ENCODE data around the gene DDX4.
"Not testable (repeated sequence)": the region's sequence is repeated elsewhere in the genome, so short reads cannot be mapped to it uniquely, and the experiment has no call there.

Gene DDX4

DNA sequence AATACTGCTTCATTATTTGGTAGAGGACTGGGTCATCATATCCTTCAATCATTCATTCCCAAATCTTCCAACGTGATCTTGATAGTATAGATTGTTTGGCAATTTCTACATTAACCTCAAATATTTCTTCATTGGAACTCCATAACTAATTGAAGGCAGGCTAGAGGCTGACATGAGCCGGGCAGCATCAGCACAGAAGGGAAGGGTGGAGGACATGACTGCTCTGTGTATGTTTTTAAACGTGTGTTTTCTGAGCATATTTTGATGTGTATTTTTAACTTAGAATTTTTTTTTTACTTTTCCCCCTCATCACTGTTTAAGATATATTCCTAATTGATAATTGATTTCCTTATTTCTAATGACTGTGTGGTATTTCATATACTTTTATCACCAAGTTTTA is 12.6 kb downstream of the DDX4 start:
- peaks cover 6% of the 10 kb centered on the region for H3K4me1 Mint-ChIP-seq
- no peaks in the 10 kb centered on the region for H3K27me3 Mint-ChIP-seq (ENCODE audit: low read depth)
- H3K36me3 Mint-ChIP-seq (ENCODE audit: low read depth), result no peaks in the 10 kb centered on the region
- H3K27ac Mint-ChIP-seq, result no peak overlapping the region
- TF ChIP-seq, protein P1, sequence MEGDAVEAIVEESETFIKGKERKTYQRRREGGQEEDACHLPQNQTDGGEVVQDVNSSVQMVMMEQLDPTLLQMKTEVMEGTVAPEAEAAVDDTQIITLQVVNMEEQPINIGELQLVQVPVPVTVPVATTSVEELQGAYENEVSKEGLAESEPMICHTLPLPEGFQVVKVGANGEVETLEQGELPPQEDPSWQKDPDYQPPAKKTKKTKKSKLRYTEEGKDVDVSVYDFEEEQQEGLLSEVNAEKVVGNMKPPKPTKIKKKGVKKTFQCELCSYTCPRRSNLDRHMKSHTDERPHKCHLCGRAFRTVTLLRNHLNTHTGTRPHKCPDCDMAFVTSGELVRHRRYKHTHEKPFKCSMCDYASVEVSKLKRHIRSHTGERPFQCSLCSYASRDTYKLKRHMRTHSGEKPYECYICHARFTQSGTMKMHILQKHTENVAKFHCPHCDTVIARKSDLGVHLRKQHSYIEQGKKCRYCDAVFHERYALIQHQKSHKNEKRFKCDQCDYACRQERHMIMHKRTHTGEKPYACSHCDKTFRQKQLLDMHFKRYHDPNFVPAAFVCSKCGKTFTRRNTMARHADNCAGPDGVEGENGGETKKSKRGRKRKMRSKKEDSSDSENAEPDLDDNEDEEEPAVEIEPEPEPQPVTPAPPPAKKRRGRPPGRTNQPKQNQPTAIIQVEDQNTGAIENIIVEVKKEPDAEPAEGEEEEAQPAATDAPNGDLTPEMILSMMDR (IDR thresholded peaks at IDR 0.05; ENCODE audit: unreplicated experiment in 3 of 3), result no peak
- H3K4me3 Mint-ChIP-seq, result no peak overlapping the region
- no peaks in the 10 kb centered on the region for H3K9me3 Mint-ChIP-seq

DNA sequence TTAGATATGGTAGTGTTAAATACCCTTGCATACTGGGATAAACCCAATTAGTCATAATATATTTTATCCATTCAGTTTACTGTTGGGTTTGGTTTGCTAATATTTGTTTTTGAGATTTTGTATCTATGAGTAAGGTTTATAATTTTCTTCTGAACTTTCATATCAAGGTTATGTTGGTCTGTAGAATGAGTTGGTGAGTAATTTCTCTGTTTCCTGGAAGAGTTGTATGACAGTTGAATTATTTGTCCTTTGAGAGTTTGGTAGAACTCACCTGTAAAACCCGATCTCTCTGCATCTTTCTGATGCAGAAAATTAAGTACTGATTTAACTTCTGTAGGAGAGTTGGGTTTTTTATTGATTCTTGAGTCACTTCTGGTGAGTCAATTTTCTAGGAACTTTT is 20.4 kb downstream of the DDX4 start:
- Mint-ChIP-seq H3K4me3 (no peak overlapping the region), H3K36me3 (ENCODE audit: low read depth) (no peaks in the 10 kb centered on the region), H3K4me1 (no peaks in the 10 kb centered on the region), H3K27me3 (ENCODE audit: low read depth) (no peaks in the 10 kb centered on the region), H3K27ac (no peak overlapping the region), H3K9me3 (no peaks in the 10 kb centered on the region)
- TF ChIP-seq, protein P1 (IDR thresholded peaks at IDR 0.05; ENCODE audit: unreplicated experiment in 3 of 3), result no peak

DNA sequence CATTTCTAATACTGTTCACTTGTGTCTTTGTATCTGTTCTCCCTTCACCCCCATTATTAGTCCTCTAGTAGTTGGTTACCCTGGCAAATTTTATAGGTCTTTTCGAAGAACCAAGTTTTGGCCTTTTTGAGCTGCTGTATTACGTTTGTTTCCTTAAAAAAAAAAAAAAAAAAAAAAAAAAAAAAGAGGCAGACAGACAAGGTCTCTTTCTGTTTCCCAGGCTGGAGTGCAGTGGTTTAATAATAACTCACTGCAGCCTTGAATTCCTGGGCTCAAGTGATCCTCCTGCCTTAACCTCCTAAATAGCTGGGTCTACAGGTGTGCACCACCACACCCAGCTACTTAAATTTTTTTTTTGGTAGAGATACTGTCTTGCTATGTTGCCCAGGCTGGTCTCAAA is 20.9 kb downstream of the DDX4 start:
- Mint-ChIP-seq H3K9me3 (no peaks in the 10 kb centered on the region), H3K4me3 (no peak overlapping the region), H3K36me3 (ENCODE audit: low read depth) (no peaks in the 10 kb centered on the region), H3K27ac (no peak overlapping the region), H3K27me3 (ENCODE audit: low read depth) (no peaks in the 10 kb centered on the region), H3K4me1 (no peaks in the 10 kb centered on the region)
- TF ChIP-seq, protein P1 (IDR thresholded peaks at IDR 0.05; ENCODE audit: unreplicated experiment in 3 of 3), result no peak

DNA sequence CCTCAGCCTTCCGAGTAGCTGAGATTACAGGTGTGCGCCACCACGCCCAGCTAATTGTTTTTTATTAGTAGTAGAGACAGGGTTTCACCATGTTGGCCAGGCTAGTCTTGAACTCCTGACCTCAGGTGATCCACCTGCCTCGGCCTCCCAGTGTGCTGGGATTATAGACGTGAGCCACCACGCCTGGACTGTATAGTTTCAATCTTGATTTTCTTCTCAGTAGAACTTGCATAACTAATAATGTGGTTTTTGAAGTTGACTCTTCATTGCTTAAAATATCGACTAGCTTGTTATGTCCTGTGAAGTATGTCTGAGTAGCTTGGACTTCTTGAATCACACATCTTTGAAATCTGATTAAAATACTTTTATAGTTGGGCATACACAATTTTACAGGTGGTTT is 23.9 kb downstream of the DDX4 start:
- H3K27me3 Mint-ChIP-seq (ENCODE audit: low read depth); H3K9me3 Mint-ChIP-seq; H3K27ac Mint-ChIP-seq; H3K4me1 Mint-ChIP-seq; H3K36me3 Mint-ChIP-seq (ENCODE audit: low read depth); H3K4me3 Mint-ChIP-seq: not testable (repeated sequence)

DNA sequence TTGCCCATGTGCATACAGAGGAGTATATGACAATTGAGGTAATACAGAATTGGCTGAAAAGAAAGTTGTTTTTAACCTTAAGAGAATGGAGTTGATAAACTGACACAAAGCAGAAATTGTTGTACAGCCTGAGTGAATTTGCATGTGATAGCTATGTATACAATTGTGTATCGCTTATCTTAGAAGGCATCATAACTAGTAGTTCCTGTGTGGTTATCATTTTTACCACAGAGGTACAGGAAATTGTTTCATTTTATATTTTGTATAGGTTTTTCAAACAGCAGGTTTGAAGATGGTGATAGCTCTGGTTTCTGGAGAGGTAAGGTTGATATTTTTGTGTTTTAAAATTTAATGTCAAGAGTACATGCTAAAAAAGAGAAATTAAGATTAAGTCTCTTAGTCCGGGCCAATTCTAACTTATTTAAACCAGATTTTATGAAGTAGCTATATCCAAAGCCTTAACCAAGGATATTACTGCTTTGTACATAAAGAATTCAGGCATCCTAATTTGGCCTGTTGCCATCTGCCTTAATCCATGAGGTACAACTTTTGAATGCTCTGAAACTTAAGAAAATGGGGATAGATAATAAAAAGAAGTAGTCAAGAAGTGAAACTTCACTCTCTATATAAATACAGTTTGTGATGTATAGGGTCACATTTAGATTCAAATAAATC is 26.0 kb downstream of the DDX4 start:
- TF ChIP-seq, protein P1 (IDR thresholded peaks at IDR 0.05; ENCODE audit: unreplicated experiment in 3 of 3), result no peak
- H3K4me1 Mint-ChIP-seq, result peaks cover 6% of the 10 kb centered on the region
- H3K36me3 Mint-ChIP-seq (ENCODE audit: low read depth), result no peaks in the 10 kb centered on the region
- no peaks in the 10 kb centered on the region for H3K27me3 Mint-ChIP-seq (ENCODE audit: low read depth)
- H3K27ac Mint-ChIP-seq, result no peak overlapping the region
- H3K4me3 Mint-ChIP-seq, result no peak overlapping the region
- H3K9me3 Mint-ChIP-seq, result no peaks in the 10 kb centered on the region

DNA sequence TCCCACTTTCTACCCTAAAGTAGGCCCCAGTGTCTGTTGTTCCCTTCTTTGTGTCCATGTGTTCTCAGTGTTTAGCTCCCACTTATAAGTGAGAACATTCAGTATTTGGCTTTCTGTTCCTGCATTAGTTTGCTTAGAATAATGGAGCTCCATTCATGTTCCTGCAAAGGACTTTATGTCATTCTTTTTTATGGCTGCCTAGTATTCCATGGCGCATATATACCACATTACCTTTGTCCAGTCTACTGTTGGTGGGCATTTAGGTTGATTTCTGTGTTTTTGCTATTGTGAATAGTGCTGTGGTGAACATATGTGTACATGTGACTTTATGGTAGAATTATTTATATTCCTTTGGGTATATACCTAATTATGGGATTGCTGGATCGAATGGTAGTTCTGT is 30.4 kb downstream of the DDX4 start:
- Mint-ChIP-seq H3K4me3 (no peak overlapping the region), H3K4me1 (peaks cover 6% of the 10 kb centered on the region), H3K9me3 (no peaks in the 10 kb centered on the region)

More for the DNA sequence above, 30.4 kb downstream of the DDX4 start:
- H3K27ac Mint-ChIP-seq, result no peak overlapping the region
- TF ChIP-seq, protein P1 (IDR thresholded peaks at IDR 0.05; ENCODE audit: unreplicated experiment in 3 of 3), result no peak
- no peaks in the 10 kb centered on the region for H3K36me3 Mint-ChIP-seq (ENCODE audit: low read depth)
- no peaks in the 10 kb centered on the region for H3K27me3 Mint-ChIP-seq (ENCODE audit: low read depth)

All from nephron (organoid).